HG03045 (cell line): ENCODE measurements around the gene TBC1D10B.
"Not testable (repeated sequence)": the region's sequence is repeated elsewhere in the genome, so short reads cannot be mapped to it uniquely, and the experiment has no call there.

Experiments
- ATAC-seq: cut with Tn5 transposase; IDR thresholded peaks from one replicate; pipeline ENCODE4 v1.9.1; 2021; ENCODE audit warnings: mild to moderate bottlenecking, moderate library complexity; ENCODE audit not compliant: unreplicated experiment

Gene TBC1D10B

DNA sequence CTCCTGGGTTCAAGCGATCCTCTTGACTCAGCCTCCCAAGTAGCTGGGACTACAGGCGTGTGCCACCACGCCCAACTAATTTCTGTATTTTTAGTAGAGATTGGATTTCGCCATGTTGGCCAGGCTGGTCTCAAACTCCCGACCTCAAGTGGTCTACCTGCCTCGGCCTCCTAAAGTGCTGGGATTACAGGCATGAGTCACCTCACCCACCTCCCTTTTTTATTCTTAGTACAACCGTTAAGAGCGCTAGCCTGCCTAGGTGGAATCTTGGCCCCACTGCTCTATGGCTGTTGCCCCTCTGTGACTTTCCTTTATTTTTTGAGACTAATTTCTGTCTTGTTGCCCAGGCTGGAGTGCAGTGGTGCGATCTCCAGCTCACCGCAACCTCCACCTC is 32.3 kb downstream of the TBC1D10B start:
- not testable (repeated sequence) for ATAC-seq

- peak; percentile 7 for ATAC-seq
These were observed 34.5 kb downstream of the TBC1D10B start for GRCh38 chr16:30335598-30336474.

- ATAC-seq = peak; percentile 72
These were observed 35.2 kb downstream of the TBC1D10B start for GRCh38 chr16:30335028-30335597.

DNA sequence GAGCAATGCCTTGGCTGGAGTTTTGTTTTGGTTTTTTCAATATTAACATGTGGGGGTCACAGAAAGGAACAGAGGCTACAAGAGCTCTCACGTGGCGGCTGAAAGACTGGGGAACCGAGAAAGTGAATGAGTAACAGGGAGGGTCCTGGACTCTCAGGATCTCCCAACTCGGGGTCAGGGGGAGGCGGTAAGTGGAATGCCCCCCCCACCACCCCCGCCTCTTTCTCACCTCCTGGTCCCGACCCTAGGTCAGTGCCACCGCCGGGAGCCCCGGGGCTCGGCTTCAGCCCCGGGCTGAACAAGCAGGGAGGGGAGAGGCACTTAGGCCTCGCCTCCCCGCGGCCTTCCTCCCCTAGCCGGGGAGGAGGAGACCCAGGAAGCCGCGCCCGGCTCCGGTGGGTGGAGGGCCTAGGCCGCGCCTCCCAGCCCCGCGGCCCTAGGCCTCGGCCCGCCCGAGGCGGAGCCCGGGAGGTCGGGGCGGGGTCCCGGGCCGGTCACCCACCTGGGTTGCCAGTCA is 35.8 kb downstream of the TBC1D10B start:
- ATAC-seq = peak; percentile 88

DNA sequence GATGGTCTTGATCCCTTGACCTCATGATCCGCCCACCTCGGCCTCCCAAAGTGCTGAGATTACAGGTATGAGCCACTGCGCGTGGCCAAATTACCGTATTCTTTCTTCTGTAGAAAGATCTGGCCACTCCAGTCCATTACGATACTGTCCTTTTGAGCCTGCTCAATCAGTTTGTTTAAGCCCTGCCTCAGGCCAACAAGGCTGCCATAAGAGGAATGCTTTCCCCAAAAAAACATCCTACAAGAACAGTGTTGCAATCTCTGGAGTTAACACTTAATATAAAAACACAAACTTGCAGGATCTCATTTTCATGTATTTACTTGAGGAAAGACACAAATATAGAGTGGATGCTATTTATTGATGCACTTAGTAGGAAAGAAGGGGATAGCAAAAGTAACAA is 46.1 kb downstream of the TBC1D10B start:
- ATAC-seq = not testable (repeated sequence)

DNA sequence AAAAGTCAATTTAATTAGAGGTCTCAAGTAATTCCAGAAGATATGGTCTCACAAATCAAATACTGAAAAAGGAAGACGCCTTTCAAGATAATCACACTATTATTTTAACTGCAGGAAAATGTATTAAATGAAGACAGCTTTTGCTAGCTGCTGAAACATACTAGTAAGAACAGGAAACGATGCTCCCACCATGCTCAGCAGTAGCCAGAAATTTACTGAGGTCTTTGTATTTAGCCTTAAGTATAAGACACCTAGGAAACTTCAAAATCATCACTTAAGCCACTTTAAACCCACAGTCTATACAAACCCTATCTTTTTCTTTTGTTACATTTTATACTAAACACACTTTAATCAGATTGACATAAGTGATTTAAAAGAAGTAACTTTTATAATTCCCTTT is 51.6 kb downstream of the TBC1D10B start:
- ATAC-seq = not testable (repeated sequence)

DNA sequence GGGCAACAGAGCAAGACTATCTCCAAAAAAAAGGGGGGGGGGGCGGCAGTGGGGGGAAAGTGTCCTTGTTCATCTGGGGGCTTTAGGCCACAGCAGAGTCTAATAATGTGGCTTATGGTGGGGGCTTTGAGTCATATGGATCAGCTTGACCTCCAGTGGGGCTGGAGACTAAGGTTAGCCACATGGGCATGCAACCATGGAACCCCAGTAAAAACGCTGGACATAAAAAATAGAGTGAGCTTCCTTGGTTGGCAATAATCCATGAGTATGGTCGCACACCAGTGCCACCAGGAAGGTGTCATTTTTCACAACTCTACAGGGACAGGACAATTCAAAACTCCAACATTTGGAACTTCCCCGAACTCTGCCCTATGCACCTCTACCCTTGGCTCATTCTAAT is 59.4 kb downstream of the TBC1D10B start:
- ATAC-seq = not testable (repeated sequence)

DNA sequence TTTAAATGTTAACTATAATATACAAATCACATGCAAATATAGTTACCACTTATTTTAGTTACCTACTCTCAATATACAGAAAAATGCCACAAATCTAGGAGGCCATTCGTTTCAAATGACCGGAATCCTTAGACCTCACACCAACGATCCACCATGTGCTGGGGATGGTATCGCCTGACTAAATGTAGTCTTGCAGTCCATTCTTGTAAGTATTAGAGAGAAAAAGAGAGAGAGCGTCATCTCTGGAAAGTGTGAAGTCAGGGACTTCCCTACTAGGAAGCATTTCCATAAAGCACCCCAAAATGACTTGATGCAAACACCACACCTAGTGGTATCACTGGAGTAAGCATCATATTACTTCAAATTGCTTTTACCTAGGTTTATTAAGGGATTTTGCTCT is 61.0 kb downstream of the TBC1D10B start:
- not testable (repeated sequence) for ATAC-seq
